Hepatocyte (in vitro differentiated cells): Measurements from ENCODE around the gene SH3GL2. TPM values are rescaled to one million over a fixed set of nuclear protein-coding genes. Genes with fewer than 3 reads are reported as not detected.

Experiments
- DNase-seq: peaks from one replicate; pipeline ENCODE4 v3.0.0-alpha.2; 2016; ENCODE audit warnings: low spot score
- H2AFZ ChIP-seq: fragments of 200-600 bp; sonication (generic); 2 replicates; pipeline ENCODE4 v1.6.0; 2016; ENCODE audit warnings: antibody characterized with exemption, mild to moderate bottlenecking
- H3K27ac ChIP-seq: fragments of 200-600 bp; sonication (generic); 2 replicates; pipeline ENCODE4 v1.5.1; 2016; ENCODE audit warnings: mild to moderate bottlenecking
- H3K27me3 ChIP-seq: fragments of 200-600 bp; sonication (generic); 2 replicates; pipeline ENCODE4 v1.6.1; 2016
- H3K36me3 ChIP-seq: fragments of 200-600 bp; sonication (generic); replicated peaks from 2 replicates; pipeline ENCODE4 v1.5.1; 2016; ENCODE audit warnings: low read depth; ENCODE audit not compliant: insufficient read depth
- H3K4me1 ChIP-seq: fragments of 200-600 bp; sonication (generic); 2 replicates; pipeline ENCODE4 v1.5.1; 2016; ENCODE audit warnings: mild to moderate bottlenecking, moderate library complexity; ENCODE audit not compliant: insufficient read depth
- H3K4me2 ChIP-seq: fragments of 200-600 bp; sonication (generic); 2 replicates; pipeline ENCODE4 v1.6.0; 2016
- H3K4me3 ChIP-seq: fragments of 200-600 bp; sonication (generic); 2 replicates; pipeline ENCODE4 v1.5.1; 2016; ENCODE audit warnings: mild to moderate bottlenecking
- H3K79me2 ChIP-seq: fragments of 200-600 bp; sonication (generic); 2 replicates; pipeline ENCODE4 v1.6.0; 2017; ENCODE audit warnings: mild to moderate bottlenecking
- H3K9me2 ChIP-seq: fragments of 200-600 bp; sonication (generic); replicated peaks from 2 replicates; pipeline ENCODE4 v1.6.0; 2017; ENCODE audit warnings: mild to moderate bottlenecking; ENCODE audit not compliant: insufficient read depth
- H3K9me3 ChIP-seq: fragments of 200-600 bp; sonication (generic); 2 replicates; pipeline ENCODE4 v1.5.1; 2016; ENCODE audit warnings: low read depth, mild to moderate bottlenecking
- H4K20me1 ChIP-seq: fragments of 200-600 bp; sonication (generic); 2 replicates; pipeline ENCODE4 v1.6.0; 2016; ENCODE audit warnings: mild to moderate bottlenecking; ENCODE audit not compliant: insufficient read depth, poor library complexity, severe bottlenecking
- EZH2 ChIP-seq: fragments of 200-600 bp; sonication (generic); IDR thresholded peaks from 2 replicates; pipeline ENCODE4 v1.6.1; 2016; ENCODE audit warnings: antibody characterized with exemption, mild to moderate bottlenecking, borderline replicate concordance
- EZH2phosphoT487 ChIP-seq: fragments of 200-600 bp; sonication (generic); IDR thresholded peaks from one replicate; pipeline ENCODE4 v1.6.1; 2018; ENCODE audit warnings: antibody characterized with exemption, mild to moderate bottlenecking, low read depth, moderate library complexity; ENCODE audit not compliant: unreplicated experiment, severe bottlenecking
- WGBS: methylation state at CpG from one replicate; pipeline ENCODE4 v1.1.6; 2016; ENCODE audit warnings: low lambda C conversion rate; ENCODE audit errors: missing lambda C conversion rate; 5-methylcytosine and 5-hydroxymethylcytosine counted together
- polyA plus RNA-seq: library from polyadenylated mRNA; unstranded; fragments of >200 nt; fragmentation: Nextera tagmentation; extraction: Ambion mirVana; gene quantifications from 2 replicates; pipeline ENCODE4 v1.2.1, GENCODE V29; 2016
- total RNA-seq: library from RNA; depleted of rRNA; stranded (reverse); fragments of >200 nt; gene quantifications from 2 replicates; pipeline ENCODE4 v1.2.3, GENCODE V29; 2014
- TF ChIP-seq, protein P1 (sequence below): fragments of 200-600 bp; sonication (generic); IDR thresholded peaks from 2 replicates; pipeline ENCODE4 v1.5.1; 2016; ENCODE audit warnings: antibody characterized with exemption, mild to moderate bottlenecking; ENCODE audit not compliant: poor library complexity

The SH3GL2 gene
- total and polyA plus RNA-seq, 2 experiments from 2014 or later, result 2.8 to 5.8 TPM

- Histone ChIP-seq H3K4me2 (no peak overlapping the region), H3K27ac (no peak overlapping the region), H3K4me3 (no peak overlapping the region), H3K27me3 (no peaks in the 10 kb centered on the region), H3K4me1 (no peaks in the 10 kb centered on the region), H3K36me3 (no peaks in the 10 kb centered on the region), H3K9me2 (no peaks in the 10 kb centered on the region), H3K79me2 (no peaks in the 10 kb centered on the region), H4K20me1 (no peaks in the 10 kb centered on the region), H2AFZ (no peak overlapping the region), H3K9me3 (no peaks in the 10 kb centered on the region)
- 81% methylated on average over 4 of the region's 4 CpGs for whole genome bisulfite sequencing
- no peak for DNase-seq
- no peak for TF ChIP-seq EZH2phosphoT487
Measured at GRCh38 chr9:17829812-17830385, 251.0 kb downstream of the SH3GL2 start.

GRCh38 chr9:17832812-17833211, 253.9 kb downstream of the SH3GL2 start:
- no peaks in the 10 kb centered on the region for H3K4me1 ChIP-seq
- no peak for DNase-seq
- no peaks in the 10 kb centered on the region for H3K27me3 ChIP-seq
- no peaks in the 10 kb centered on the region for H3K79me2 ChIP-seq
- H3K27ac ChIP-seq, result no peak overlapping the region
- H3K9me2 ChIP-seq, result no peaks in the 10 kb centered on the region
- 39% methylated on average over 2 of the region's 2 CpGs for WGBS
- no peaks in the 10 kb centered on the region for H3K9me3 ChIP-seq
- TF ChIP-seq EZH2 (no peak), EZH2phosphoT487 (no peak)
- TF ChIP-seq, protein P1, sequence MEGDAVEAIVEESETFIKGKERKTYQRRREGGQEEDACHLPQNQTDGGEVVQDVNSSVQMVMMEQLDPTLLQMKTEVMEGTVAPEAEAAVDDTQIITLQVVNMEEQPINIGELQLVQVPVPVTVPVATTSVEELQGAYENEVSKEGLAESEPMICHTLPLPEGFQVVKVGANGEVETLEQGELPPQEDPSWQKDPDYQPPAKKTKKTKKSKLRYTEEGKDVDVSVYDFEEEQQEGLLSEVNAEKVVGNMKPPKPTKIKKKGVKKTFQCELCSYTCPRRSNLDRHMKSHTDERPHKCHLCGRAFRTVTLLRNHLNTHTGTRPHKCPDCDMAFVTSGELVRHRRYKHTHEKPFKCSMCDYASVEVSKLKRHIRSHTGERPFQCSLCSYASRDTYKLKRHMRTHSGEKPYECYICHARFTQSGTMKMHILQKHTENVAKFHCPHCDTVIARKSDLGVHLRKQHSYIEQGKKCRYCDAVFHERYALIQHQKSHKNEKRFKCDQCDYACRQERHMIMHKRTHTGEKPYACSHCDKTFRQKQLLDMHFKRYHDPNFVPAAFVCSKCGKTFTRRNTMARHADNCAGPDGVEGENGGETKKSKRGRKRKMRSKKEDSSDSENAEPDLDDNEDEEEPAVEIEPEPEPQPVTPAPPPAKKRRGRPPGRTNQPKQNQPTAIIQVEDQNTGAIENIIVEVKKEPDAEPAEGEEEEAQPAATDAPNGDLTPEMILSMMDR, result no peak
- H4K20me1 ChIP-seq, result no peaks in the 10 kb centered on the region
- H3K36me3 ChIP-seq, result no peaks in the 10 kb centered on the region
- H3K4me3 ChIP-seq, result no peak overlapping the region
- no peak overlapping the region for H2AFZ ChIP-seq
- no peak overlapping the region for H3K4me2 ChIP-seq

DNA sequence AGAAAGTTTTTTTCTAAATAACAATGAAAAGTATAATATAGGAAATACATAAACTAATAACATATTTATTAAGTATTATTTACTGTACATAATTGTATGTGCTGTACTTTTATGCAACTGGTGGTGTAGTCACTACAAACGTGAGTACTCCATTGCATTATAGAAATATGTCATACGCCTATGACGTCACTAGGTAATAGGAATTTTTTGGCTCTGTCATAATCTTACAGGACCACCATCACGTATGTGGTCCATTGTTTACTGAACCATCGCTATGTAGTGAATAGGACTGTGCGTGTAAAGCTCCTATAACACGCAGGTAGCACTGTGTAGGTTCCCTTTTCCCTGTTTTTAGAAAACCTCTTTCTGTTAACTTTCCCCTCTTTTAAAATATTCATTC, 255.0 kb downstream of the SH3GL2 start:
- no peak overlapping the region for H2AFZ ChIP-seq
- H3K36me3 ChIP-seq, result no peaks in the 10 kb centered on the region
- H3K79me2 ChIP-seq, result no peaks in the 10 kb centered on the region
- WGBS, result 94% methylated on average over 7 of the region's 7 CpGs
- no peak overlapping the region for H3K27ac ChIP-seq
- no peak overlapping the region for H3K4me2 ChIP-seq
- H4K20me1 ChIP-seq, result no peaks in the 10 kb centered on the region
- H3K9me2 ChIP-seq, result no peaks in the 10 kb centered on the region
- H3K4me3 ChIP-seq, result no peak overlapping the region
- no peaks in the 10 kb centered on the region for H3K4me1 ChIP-seq
- no peak for DNase-seq
- TF ChIP-seq, protein P1, result no peak
- TF ChIP-seq EZH2phosphoT487 (no peak), EZH2 (no peak)
- no peaks in the 10 kb centered on the region for H3K9me3 ChIP-seq
- no peaks in the 10 kb centered on the region for H3K27me3 ChIP-seq

DNA sequence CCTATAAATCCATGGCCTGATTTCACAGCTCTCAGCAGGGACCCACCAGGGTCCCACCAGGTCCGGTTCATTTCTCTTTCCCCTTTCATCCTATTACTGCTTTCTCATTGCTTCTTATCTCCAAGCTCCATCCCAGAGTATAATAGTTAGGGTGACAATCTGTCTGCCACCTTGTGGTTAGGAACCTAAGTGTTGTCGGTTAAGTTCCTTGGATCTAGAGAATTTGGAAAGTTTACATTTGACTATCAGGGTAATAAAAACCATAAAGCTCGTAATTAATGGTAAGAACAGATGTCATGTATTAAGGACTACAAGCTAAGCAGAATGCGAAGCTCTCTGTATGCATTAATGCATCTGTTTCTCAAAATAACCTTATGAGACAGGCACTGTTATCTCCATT, 259.1 kb downstream of the SH3GL2 start:
- TF ChIP-seq EZH2phosphoT487, result no peak
- TF ChIP-seq, protein P1, result peak; percentile 26
- no peaks in the 10 kb centered on the region for H3K9me3 ChIP-seq
- H3K36me3 ChIP-seq, result no peaks in the 10 kb centered on the region
- H3K4me1 ChIP-seq, result no peaks in the 10 kb centered on the region
- H3K27ac ChIP-seq, result no peak overlapping the region
- no peaks in the 10 kb centered on the region for H3K79me2 ChIP-seq
- no peak overlapping the region for H3K4me3 ChIP-seq
- no peaks in the 10 kb centered on the region for H3K9me2 ChIP-seq
- H3K4me2 ChIP-seq, result no peak overlapping the region
- no peaks in the 10 kb centered on the region for H4K20me1 ChIP-seq
- 46% methylated on average over 4 of the region's 4 CpGs for WGBS
- DNase-seq, result no peak
- no peak overlapping the region for H2AFZ ChIP-seq
- no peaks in the 10 kb centered on the region for H3K27me3 ChIP-seq
